Neural progenitor cell (in vitro differentiated cells): Measurements from ENCODE around the gene EIF1B. TPM values are rescaled to one million over a fixed set of nuclear protein-coding genes. Genes with fewer than 3 reads are reported as not detected.
A peak's percentile ranks its signal among the peaks of the same experiment; 100 is the strongest.

Experiments
- DNase-seq: peaks from one replicate; pipeline ENCODE4 v3.0.0-alpha.2; 2016; ENCODE audit warnings: low spot score
- H2AFZ ChIP-seq: fragments of 200-600 bp; sonication (generic); replicated peaks from 2 replicates; pipeline ENCODE4 v1.6.1; 2016; ENCODE audit warnings: antibody characterized with exemption
- H3F3A ChIP-seq: fragments of 200-600 bp; sonication (generic); 2 replicates; pipeline ENCODE4 v1.6.1; 2016; ENCODE audit warnings: antibody characterized with exemption, low read depth
- H3K27ac ChIP-seq: fragments of 200-600 bp; sonication (generic); 2 replicates; pipeline ENCODE4 v1.5.1; 2016; ENCODE audit warnings: mild to moderate bottlenecking
- H3K27me3 ChIP-seq: fragments of 200-600 bp; sonication (generic); 2 replicates; pipeline ENCODE4 v1.6.1; 2016; ENCODE audit warnings: mild to moderate bottlenecking, moderate library complexity
- H3K36me3 ChIP-seq: fragments of 200-600 bp; sonication (generic); 2 replicates; pipeline ENCODE4 v1.5.1; 2016
- H3K4me1 ChIP-seq: fragments of 200-600 bp; sonication (generic); 2 replicates; pipeline ENCODE4 v1.6.1; 2016; ENCODE audit warnings: mixed run types
- H3K4me2 ChIP-seq: fragments of 200-600 bp; sonication (generic); 2 replicates; pipeline ENCODE4 v1.6.1; 2016
- H3K4me3 ChIP-seq: fragments of 200-600 bp; sonication (generic); 2 replicates; pipeline ENCODE4 v1.5.1; 2016
- H3K79me2 ChIP-seq: fragments of 200-600 bp; sonication (generic); 2 replicates; pipeline ENCODE4 v1.6.1; 2016; ENCODE audit warnings: low read depth
- H3K9ac ChIP-seq: fragments of 200-600 bp; sonication (generic); 2 replicates; pipeline ENCODE4 v1.6.1; 2016
- H3K9me3 ChIP-seq: fragments of 200-600 bp; sonication (generic); 2 replicates; pipeline ENCODE4 v1.5.1; 2016; ENCODE audit warnings: low read depth
- H4K20me1 ChIP-seq: fragments of 200-600 bp; sonication (generic); 2 replicates; pipeline ENCODE4 v1.6.1; 2016; ENCODE audit warnings: low read depth
- H3K27ac Mint-ChIP-seq: 3 replicates; pipeline ENCODE4 v1.8.0; 2021; ENCODE audit warnings: mixed read lengths
- H3K27me3 Mint-ChIP-seq: 2 replicates; pipeline ENCODE4 v1.8.0; 2022; ENCODE audit warnings: low read depth, mild to moderate bottlenecking, inconsistent platforms, moderate library complexity, mixed read lengths; ENCODE audit not compliant: insufficient read depth
- H3K36me3 Mint-ChIP-seq: 3 replicates; pipeline ENCODE4 v1.8.0; 2021; ENCODE audit warnings: mixed read lengths
- H3K4me1 Mint-ChIP-seq: 3 replicates; pipeline ENCODE4 v1.8.0; 2021; ENCODE audit warnings: mixed read lengths
- H3K4me3 Mint-ChIP-seq: 3 replicates; pipeline ENCODE4 v1.8.0; 2021; ENCODE audit warnings: mild to moderate bottlenecking, moderate library complexity, mixed read lengths
- H3K9me3 Mint-ChIP-seq: 3 replicates; pipeline ENCODE4 v1.8.0; 2020; ENCODE audit warnings: mixed read lengths
- EZH2 ChIP-seq: fragments of 200-600 bp; sonication (generic); IDR thresholded peaks from 2 replicates; pipeline ENCODE4 v1.6.1; 2017; ENCODE audit warnings: antibody characterized with exemption, mild to moderate bottlenecking, moderate library complexity
- EZH2phosphoT487 ChIP-seq: fragments of 200-600 bp; sonication (generic); IDR thresholded peaks from 2 replicates; pipeline ENCODE4 v1.6.1; 2017; ENCODE audit warnings: antibody characterized with exemption
- total RNA-seq: library from RNA; depleted of rRNA; stranded (reverse); fragments of >200 nt; gene quantifications from 2 replicates; pipeline ENCODE4 v1.2.3, GENCODE V29; 2015; ENCODE audit warnings: low replicate concordance
- TF ChIP-seq, protein P1 (sequence below): fragments of 200-600 bp; sonication (generic); IDR thresholded peaks from 2 replicates; pipeline ENCODE4 v1.5.1; 2017; ENCODE audit warnings: antibody characterized with exemption, mild to moderate bottlenecking

EIF1B gene
- 22.4 and 45.3 TPM in 2 replicates for total RNA-seq

DNA sequence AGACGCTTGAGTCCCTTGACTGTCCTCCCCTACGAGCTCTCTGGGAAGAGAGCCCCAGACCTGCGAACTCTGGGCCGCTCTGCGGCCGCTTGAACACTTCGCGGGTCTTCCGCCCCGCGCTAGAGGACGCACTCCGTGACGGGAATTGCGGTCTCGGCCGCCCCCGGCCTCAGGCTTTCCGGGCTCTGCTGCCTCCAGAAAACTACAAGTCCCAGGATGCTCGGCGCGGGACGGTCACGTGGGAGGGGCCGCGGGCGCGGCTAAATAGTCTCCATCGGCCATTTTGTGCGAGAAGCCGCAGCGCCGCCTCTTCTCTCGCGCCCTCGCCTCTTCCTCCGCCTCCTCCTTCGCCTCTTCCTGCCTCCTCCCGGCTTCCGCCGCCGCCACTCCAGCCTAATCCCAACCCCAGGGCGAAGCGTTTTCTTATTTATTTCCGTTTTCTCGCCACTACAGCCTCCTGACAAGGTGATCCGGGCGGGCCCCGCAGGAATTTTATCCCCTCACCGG, at the start of gene EIF1B:
Gene EIF1B, plus strand, starts transcription at position 290 of the 507 bp plus-strand sequence. CDS start 235 bp downstream, outside the sequence.
- peaks cover 17% of the 10 kb centered on the region for H3K4me1 Mint-ChIP-seq
- H3K9me3 Mint-ChIP-seq = no peaks in the 10 kb centered on the region
- H3K4me3 Mint-ChIP-seq = peak within 1 kb of the TSS; percentile 99

DNA sequence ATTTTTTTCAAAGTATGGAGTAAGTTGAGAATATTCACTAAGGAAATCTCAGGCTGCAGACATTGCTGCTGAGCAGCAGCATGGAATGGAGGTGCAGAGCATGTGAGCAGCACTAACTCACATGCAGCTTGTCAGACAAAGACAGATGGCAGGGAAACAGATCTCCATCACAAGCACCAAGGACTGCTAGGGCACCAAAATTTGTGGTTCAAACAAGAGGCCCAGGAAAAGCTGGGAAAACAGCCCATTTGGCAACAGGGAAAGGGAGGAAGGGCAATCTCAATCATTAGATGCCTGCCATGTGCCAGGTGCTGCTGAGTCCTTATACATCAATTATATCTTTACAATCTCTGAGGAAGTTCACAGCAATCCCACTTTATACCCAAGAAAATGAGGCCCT, 47.2 kb upstream of the EIF1B start:
- Histone ChIP-seq H4K20me1 (no peaks in the 10 kb centered on the region), H3K9me3 (no peaks in the 10 kb centered on the region), H3K9ac (no peak overlapping the region), H3K36me3 (no peaks in the 10 kb centered on the region), H3K4me1 (no peaks in the 10 kb centered on the region), H3K79me2 (no peaks in the 10 kb centered on the region), H2AFZ (no peak overlapping the region), H3K4me2 (no peak overlapping the region), H3F3A (peaks cover 2% of the 10 kb centered on the region), H3K27me3 (no peaks in the 10 kb centered on the region), H3K27ac (no peak overlapping the region), H3K4me3 (no peak overlapping the region)
- no peaks in the 10 kb centered on the region for H3K36me3 Mint-ChIP-seq
- TF ChIP-seq EZH2phosphoT487 = no peak
- TF ChIP-seq, protein P1, sequence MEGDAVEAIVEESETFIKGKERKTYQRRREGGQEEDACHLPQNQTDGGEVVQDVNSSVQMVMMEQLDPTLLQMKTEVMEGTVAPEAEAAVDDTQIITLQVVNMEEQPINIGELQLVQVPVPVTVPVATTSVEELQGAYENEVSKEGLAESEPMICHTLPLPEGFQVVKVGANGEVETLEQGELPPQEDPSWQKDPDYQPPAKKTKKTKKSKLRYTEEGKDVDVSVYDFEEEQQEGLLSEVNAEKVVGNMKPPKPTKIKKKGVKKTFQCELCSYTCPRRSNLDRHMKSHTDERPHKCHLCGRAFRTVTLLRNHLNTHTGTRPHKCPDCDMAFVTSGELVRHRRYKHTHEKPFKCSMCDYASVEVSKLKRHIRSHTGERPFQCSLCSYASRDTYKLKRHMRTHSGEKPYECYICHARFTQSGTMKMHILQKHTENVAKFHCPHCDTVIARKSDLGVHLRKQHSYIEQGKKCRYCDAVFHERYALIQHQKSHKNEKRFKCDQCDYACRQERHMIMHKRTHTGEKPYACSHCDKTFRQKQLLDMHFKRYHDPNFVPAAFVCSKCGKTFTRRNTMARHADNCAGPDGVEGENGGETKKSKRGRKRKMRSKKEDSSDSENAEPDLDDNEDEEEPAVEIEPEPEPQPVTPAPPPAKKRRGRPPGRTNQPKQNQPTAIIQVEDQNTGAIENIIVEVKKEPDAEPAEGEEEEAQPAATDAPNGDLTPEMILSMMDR = no peak
- TF ChIP-seq EZH2 = no peak
- H3K27ac Mint-ChIP-seq = no peak overlapping the region
- no peaks in the 10 kb centered on the region for H3K9me3 Mint-ChIP-seq
- H3K4me3 Mint-ChIP-seq = no peak overlapping the region
- no peak for DNase-seq
- H3K27me3 Mint-ChIP-seq = peaks cover 2% of the 10 kb centered on the region
- H3K4me1 Mint-ChIP-seq = no peaks in the 10 kb centered on the region

More for the DNA sequence above, at the start of gene EIF1B:
- peak within 1 kb of the TSS; percentile 95 for H3K4me3 ChIP-seq
- Mint-ChIP-seq H3K27ac (peak within 1 kb of the TSS; percentile 99), H3K27me3 (peaks cover 5% of the 10 kb centered on the region), H3K36me3 (peaks cover 19% of the 10 kb centered on the region)
- peak within 1 kb of the TSS; percentile 96 for H3K4me2 ChIP-seq
- no peaks in the 10 kb centered on the region for H4K20me1 ChIP-seq
- H3K79me2 ChIP-seq = peaks cover 28% of the 10 kb centered on the region
- peak; percentile 98 for DNase-seq
- no peaks in the 10 kb centered on the region for H3K27me3 ChIP-seq
- peak within 1 kb of the TSS; percentile 91 for H2AFZ ChIP-seq
- H3K27ac ChIP-seq = peak within 1 kb of the TSS; percentile 95
- H3K9me3 ChIP-seq = no peaks in the 10 kb centered on the region
- peaks cover 20% of the 10 kb centered on the region for H3F3A ChIP-seq
- peak within 1 kb of the TSS; percentile 96 for H3K9ac ChIP-seq
- H3K4me1 ChIP-seq = peaks cover 17% of the 10 kb centered on the region
- H3K36me3 ChIP-seq = peaks cover 18% of the 10 kb centered on the region
- TF ChIP-seq EZH2phosphoT487 (no peak), EZH2 (peak; percentile 15)
- TF ChIP-seq, protein P1 = peak; percentile 89

DNA sequence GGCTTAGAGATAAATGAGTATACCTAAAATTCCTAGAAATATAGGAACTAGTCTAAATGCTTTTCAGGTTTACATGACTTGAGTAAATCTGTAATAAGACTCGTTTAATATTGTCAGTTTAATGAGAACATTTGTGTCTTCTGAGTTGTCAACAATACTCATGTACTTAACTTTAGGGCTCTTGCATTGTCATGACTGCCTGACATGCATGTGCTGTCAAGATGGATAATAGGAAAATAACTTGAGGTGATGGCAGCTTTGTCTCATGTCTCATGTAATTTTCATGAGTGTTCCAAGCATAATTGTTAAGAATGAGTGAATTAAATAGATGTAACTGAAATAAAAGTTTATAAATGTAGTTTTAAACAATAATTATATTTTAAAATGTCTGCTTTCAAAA, 45.1 kb upstream of the EIF1B start:
- no peaks in the 10 kb centered on the region for H3K9me3 ChIP-seq
- no peaks in the 10 kb centered on the region for H3K36me3 ChIP-seq
- no peaks in the 10 kb centered on the region for H4K20me1 ChIP-seq
- H3K27ac Mint-ChIP-seq = no peak overlapping the region
- no peak overlapping the region for H3K27ac ChIP-seq
- H3K4me2 ChIP-seq = no peak overlapping the region
- H3K4me1 ChIP-seq = peaks cover 19% of the 10 kb centered on the region
- no peak for TF ChIP-seq EZH2
- TF ChIP-seq, protein P1 = no peak
- TF ChIP-seq EZH2phosphoT487 = no peak
- no peak overlapping the region for H3K4me3 Mint-ChIP-seq
- H3K27me3 Mint-ChIP-seq = peaks cover 2% of the 10 kb centered on the region
- no peaks in the 10 kb centered on the region for H3K36me3 Mint-ChIP-seq
- no peak overlapping the region for H3K9ac ChIP-seq
- DNase-seq = no peak
- no peaks in the 10 kb centered on the region for H3K27me3 ChIP-seq
- no peaks in the 10 kb centered on the region for H3K9me3 Mint-ChIP-seq
- no peak overlapping the region for H3K4me3 ChIP-seq
- no peak overlapping the region for H2AFZ ChIP-seq
- peaks cover 14% of the 10 kb centered on the region for H3K4me1 Mint-ChIP-seq
- peaks cover 5% of the 10 kb centered on the region for H3F3A ChIP-seq
- H3K79me2 ChIP-seq = no peaks in the 10 kb centered on the region
